H9 (cell line): ENCODE measurements around the gene MAP3K8. TPM values are rescaled to one million over a fixed set of nuclear protein-coding genes. Genes with fewer than 3 reads are reported as not detected.

Source experiments
- DNase-seq: peaks from one replicate; pipeline ENCODE4 v3.0.0-alpha.2; 2017
- H2AFZ ChIP-seq: one replicate; pipeline ENCODE4 v1.6.1; 2013; ENCODE audit warnings: mild to moderate bottlenecking, low read length, control low read depth, moderate library complexity
- H2AK5ac ChIP-seq: 2 replicates; pipeline ENCODE4 v1.6.1; 2013; ENCODE audit warnings: low read length, control low read depth, mixed read lengths; ENCODE audit not compliant: insufficient read length
- H2BK120ac ChIP-seq: one replicate; pipeline ENCODE4 v1.6.1; 2013; ENCODE audit warnings: low read depth, mild to moderate bottlenecking, low read length, control low read depth, inconsistent platforms; ENCODE audit not compliant: poor library complexity, severe bottlenecking
- H2BK12ac ChIP-seq: 2 replicates; pipeline ENCODE4 v1.6.1; 2013; ENCODE audit warnings: low read length, control low read depth, mixed read lengths, low read depth; ENCODE audit not compliant: insufficient read length
- H2BK15ac ChIP-seq: 2 replicates; pipeline ENCODE4 v1.6.1; 2013; ENCODE audit warnings: low read depth, low read length, control low read depth
- H2BK20ac ChIP-seq: one replicate; pipeline ENCODE4 v1.6.1; 2013; ENCODE audit warnings: low read depth, mild to moderate bottlenecking, low read length, control low read depth, inconsistent platforms; ENCODE audit not compliant: poor library complexity, severe bottlenecking
- H2BK5ac ChIP-seq: 2 replicates; pipeline ENCODE4 v1.6.1; 2013; ENCODE audit warnings: low read length, control low read depth, mixed read lengths; ENCODE audit not compliant: insufficient read length
- H3K14ac ChIP-seq: 2 replicates; pipeline ENCODE4 v1.6.1; 2013; ENCODE audit warnings: low read length, control low read depth; ENCODE audit not compliant: insufficient read depth
- H3K18ac ChIP-seq: 2 replicates; pipeline ENCODE4 v1.6.1; 2013; ENCODE audit warnings: low read depth, mild to moderate bottlenecking, mixed read lengths, low read length, control low read depth; ENCODE audit not compliant: insufficient read length
- H3K23ac ChIP-seq: 2 replicates; pipeline ENCODE4 v1.6.1; 2013; ENCODE audit warnings: low read length, control low read depth, mixed read lengths, low read depth; ENCODE audit not compliant: insufficient read length
- H3K23me2 ChIP-seq: 2 replicates; pipeline ENCODE4 v1.6.1; 2013; ENCODE audit warnings: low read depth, mild to moderate bottlenecking, mixed read lengths, low read length, control low read depth; ENCODE audit not compliant: insufficient read length, poor library complexity, severe bottlenecking
- H3K27ac ChIP-seq: 2 replicates; pipeline ENCODE4 v1.5.1; 2013; ENCODE audit warnings: low read length, control low read depth, mixed read lengths, low read depth; ENCODE audit not compliant: insufficient read length
- H3K27me3 ChIP-seq: 2 replicates; pipeline ENCODE4 v1.6.1; 2013; ENCODE audit warnings: low read length, control low read depth, inconsistent platforms; ENCODE audit not compliant: insufficient read depth
- H3K4ac ChIP-seq: 2 replicates; pipeline ENCODE4 v1.6.1; 2013; ENCODE audit warnings: low read depth, mild to moderate bottlenecking, control low read depth, inconsistent platforms, low read length, moderate library complexity
- H3K4me1 ChIP-seq: 2 replicates; pipeline ENCODE4 v1.6.1; 2013; ENCODE audit warnings: low read length, control low read depth, inconsistent platforms; ENCODE audit not compliant: insufficient read depth
- H3K4me2 ChIP-seq: 2 replicates; pipeline ENCODE4 v1.6.1; 2013; ENCODE audit warnings: low read length, control low read depth, mixed read lengths; ENCODE audit not compliant: insufficient read length, insufficient read depth
- H3K56ac ChIP-seq: 2 replicates; pipeline ENCODE4 v1.6.1; 2013; ENCODE audit warnings: low read depth, mild to moderate bottlenecking, mixed read lengths, low read length, control low read depth; ENCODE audit not compliant: insufficient read length
- H3K79me1 ChIP-seq: 2 replicates; pipeline ENCODE4 v1.6.1; 2013; ENCODE audit warnings: low read depth, mild to moderate bottlenecking, moderate library complexity, low read length, control low read depth, inconsistent platforms; ENCODE audit not compliant: insufficient read depth, poor library complexity, severe bottlenecking
- H3K79me2 ChIP-seq: 2 replicates; pipeline ENCODE4 v1.6.1; 2013; ENCODE audit warnings: low read length, control low read depth, inconsistent platforms; ENCODE audit not compliant: insufficient read depth
- H3K9ac ChIP-seq: 2 replicates; pipeline ENCODE4 v1.6.1; 2013; ENCODE audit warnings: low read length, control low read depth, mixed read lengths; ENCODE audit not compliant: insufficient read length; ENCODE audit errors: extremely low read depth
- H3K9me3 ChIP-seq: one replicate; pipeline ENCODE4 v1.6.1; 2013; ENCODE audit warnings: low read depth, low read length, inconsistent platforms; ENCODE audit not compliant: control insufficient read depth
- H3T11ph ChIP-seq: one replicate; pipeline ENCODE4 v1.6.1; 2013; ENCODE audit warnings: mild to moderate bottlenecking, low read length, control low read depth, inconsistent platforms
- H4K20me1 ChIP-seq: one replicate; pipeline ENCODE4 v1.6.1; 2013; ENCODE audit not compliant: control insufficient read depth, insufficient read length, insufficient read depth
- H4K5ac ChIP-seq: 2 replicates; pipeline ENCODE4 v1.6.1; 2013; ENCODE audit warnings: low read depth, mild to moderate bottlenecking, mixed read lengths, low read length, control low read depth; ENCODE audit not compliant: insufficient read length
- H4K8ac ChIP-seq: replicated peaks from 2 replicates; pipeline ENCODE4 v1.6.1; 2013; ENCODE audit warnings: low read length, control low read depth, mixed read lengths, low read depth; ENCODE audit not compliant: insufficient read length
- H4K91ac ChIP-seq: 2 replicates; pipeline ENCODE4 v1.6.1; 2013; ENCODE audit warnings: low read depth, mild to moderate bottlenecking, moderate library complexity, mixed read lengths, low read length, control low read depth; ENCODE audit not compliant: insufficient read length
- H3K27ac Mint-ChIP-seq, 3 experiments: 2 replicates in 2 of 3; 3 replicates in 1 of 3; pipeline ENCODE4 v1.8.0; 2020 to 2021; ENCODE audit warnings: mixed read lengths in 3 of 3, mild to moderate bottlenecking in 1 of 3, moderate library complexity in 1 of 3
- H3K27me3 Mint-ChIP-seq: 2 replicates; pipeline ENCODE4 v1.8.0; 2021; ENCODE audit warnings: low read depth, mild to moderate bottlenecking, moderate library complexity, mixed read lengths
- H3K36me3 Mint-ChIP-seq, 3 experiments: 2 replicates in 2 of 3; 3 replicates in 1 of 3; pipeline ENCODE4 v1.8.0; 2020 to 2021; ENCODE audit warnings: low read depth in 3 of 3, mixed read lengths in 3 of 3; ENCODE audit not compliant: insufficient read depth in 1 of 3
- H3K4me1 Mint-ChIP-seq, 2 experiments: 2 replicates each; pipeline ENCODE4 v1.8.0; 2020; ENCODE audit warnings: mixed read lengths in 2 of 2
- H3K4me3 Mint-ChIP-seq, 2 experiments: 2 replicates in 1 of 2; 3 replicates in 1 of 2; pipeline ENCODE4 v1.8.0; 2020 to 2021; ENCODE audit warnings: mild to moderate bottlenecking in 2 of 2, mixed read lengths in 2 of 2, moderate library complexity in 1 of 2
- H3K9me3 Mint-ChIP-seq, 2 experiments: 2 replicates in 1 of 2; 3 replicates in 1 of 2; pipeline ENCODE4 v1.8.0; 2020; ENCODE audit warnings: mild to moderate bottlenecking in 2 of 2, mixed read lengths in 2 of 2, moderate library complexity in 1 of 2
- WGBS: extraction: QIAGEN DNeasy Blood & Tissue Kit; methylation state at CpG from one replicate; pipeline ENCODE4 v1.1.7; 2013; ENCODE audit warnings: missing lambda C conversion rate, low lambda C conversion rate, mixed read lengths; ENCODE audit not compliant: insufficient read length; ENCODE audit errors: extremely low coverage; 5-methylcytosine and 5-hydroxymethylcytosine counted together
- total RNA-seq: library from RNA; stranded (reverse); gene quantifications from 2 replicates; pipeline ENCODE4 v1.2.1, GENCODE V29; 2021
- TF ChIP-seq, protein P1 (sequence below): fragments of 200-600 bp; sonication (generic); conservative IDR thresholded peaks from 3 replicates; pipeline ENCODE4 v1.8.0; 2021; ENCODE audit warnings: antibody characterized with exemption, mild to moderate bottlenecking

Gene MAP3K8
- total RNA-seq, 1 experiment from 2014 or later = 3.5 TPM

GRCh38 chr10:30404540-30404939 lies 29.4 kb upstream of the MAP3K8 start:
- H3K18ac ChIP-seq = no peak overlapping the region
- H2AK5ac ChIP-seq = no peak overlapping the region
- H3K56ac ChIP-seq = no peak overlapping the region
- no CpG with 5 or more reads among the region's 5 CpGs for WGBS
- no peak overlapping the region for H2BK5ac ChIP-seq
- Mint-ChIP-seq H3K36me3 (peaks cover 0 to 10% (median 4%) of the 10 kb centered on the region in 3 experiments; a peak in 3 of 7 replicates), H3K27ac (no peak overlapping the region), H3K27me3 (peaks cover 3% of the 10 kb centered on the region; the same call in 1 of the 2 replicates), H3K4me1 (peaks cover 2 to 3% of the 10 kb centered on the region in 2 experiments; a peak in 1 of 4 replicates), H3K9me3 (peaks cover 9 to 14% of the 10 kb centered on the region in 2 experiments; a peak in 3 of 5 replicates), H3K4me3 (no peak overlapping the region)
- H2BK120ac ChIP-seq = no peak overlapping the region
- H3T11ph ChIP-seq = no peak overlapping the region
- no peaks in the 10 kb centered on the region for H3K4me1 ChIP-seq
- no peak overlapping the region for H4K8ac ChIP-seq
- no peak overlapping the region for H4K91ac ChIP-seq
- no peak overlapping the region for H2AFZ ChIP-seq
- no peaks in the 10 kb centered on the region for H3K27me3 ChIP-seq
- H3K79me1 ChIP-seq = no peaks in the 10 kb centered on the region
- H2BK12ac ChIP-seq = no peak overlapping the region
- no peak overlapping the region for H4K5ac ChIP-seq
- no peak overlapping the region for H2BK15ac ChIP-seq
- no peaks in the 10 kb centered on the region for H3K79me2 ChIP-seq
- H3K4ac ChIP-seq = no peak overlapping the region
- H4K20me1 ChIP-seq = no peaks in the 10 kb centered on the region
- H3K4me2 ChIP-seq = no peak overlapping the region
- TF ChIP-seq, protein P1, sequence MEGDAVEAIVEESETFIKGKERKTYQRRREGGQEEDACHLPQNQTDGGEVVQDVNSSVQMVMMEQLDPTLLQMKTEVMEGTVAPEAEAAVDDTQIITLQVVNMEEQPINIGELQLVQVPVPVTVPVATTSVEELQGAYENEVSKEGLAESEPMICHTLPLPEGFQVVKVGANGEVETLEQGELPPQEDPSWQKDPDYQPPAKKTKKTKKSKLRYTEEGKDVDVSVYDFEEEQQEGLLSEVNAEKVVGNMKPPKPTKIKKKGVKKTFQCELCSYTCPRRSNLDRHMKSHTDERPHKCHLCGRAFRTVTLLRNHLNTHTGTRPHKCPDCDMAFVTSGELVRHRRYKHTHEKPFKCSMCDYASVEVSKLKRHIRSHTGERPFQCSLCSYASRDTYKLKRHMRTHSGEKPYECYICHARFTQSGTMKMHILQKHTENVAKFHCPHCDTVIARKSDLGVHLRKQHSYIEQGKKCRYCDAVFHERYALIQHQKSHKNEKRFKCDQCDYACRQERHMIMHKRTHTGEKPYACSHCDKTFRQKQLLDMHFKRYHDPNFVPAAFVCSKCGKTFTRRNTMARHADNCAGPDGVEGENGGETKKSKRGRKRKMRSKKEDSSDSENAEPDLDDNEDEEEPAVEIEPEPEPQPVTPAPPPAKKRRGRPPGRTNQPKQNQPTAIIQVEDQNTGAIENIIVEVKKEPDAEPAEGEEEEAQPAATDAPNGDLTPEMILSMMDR = no peak
- no peak overlapping the region for H3K14ac ChIP-seq
- no peak overlapping the region for H3K23ac ChIP-seq
- no peak overlapping the region for H3K9ac ChIP-seq
- no peak overlapping the region for H3K27ac ChIP-seq
- H3K9me3 ChIP-seq = peaks cover 7% of the 10 kb centered on the region
- no peak overlapping the region for H2BK20ac ChIP-seq
- DNase-seq = no peak
- no peaks in the 10 kb centered on the region for H3K23me2 ChIP-seq
